Embryonic facial prominence (tissue), 1 donor: ENCODE data around the gene ATP6V0C.
A peak's percentile ranks its signal among the peaks of the same experiment; 100 is the strongest.

Experiments used
- DNase-seq: peaks from one replicate; pipeline ENCODE4 v3.0.0-alpha.2; 2016; ENCODE audit errors: extremely low spot score

ATP6V0C gene

GRCh38 chr16:2508722-2509400 lies 4.9 kb upstream of the ATP6V0C start:
- no peak for DNase-seq

DNA sequence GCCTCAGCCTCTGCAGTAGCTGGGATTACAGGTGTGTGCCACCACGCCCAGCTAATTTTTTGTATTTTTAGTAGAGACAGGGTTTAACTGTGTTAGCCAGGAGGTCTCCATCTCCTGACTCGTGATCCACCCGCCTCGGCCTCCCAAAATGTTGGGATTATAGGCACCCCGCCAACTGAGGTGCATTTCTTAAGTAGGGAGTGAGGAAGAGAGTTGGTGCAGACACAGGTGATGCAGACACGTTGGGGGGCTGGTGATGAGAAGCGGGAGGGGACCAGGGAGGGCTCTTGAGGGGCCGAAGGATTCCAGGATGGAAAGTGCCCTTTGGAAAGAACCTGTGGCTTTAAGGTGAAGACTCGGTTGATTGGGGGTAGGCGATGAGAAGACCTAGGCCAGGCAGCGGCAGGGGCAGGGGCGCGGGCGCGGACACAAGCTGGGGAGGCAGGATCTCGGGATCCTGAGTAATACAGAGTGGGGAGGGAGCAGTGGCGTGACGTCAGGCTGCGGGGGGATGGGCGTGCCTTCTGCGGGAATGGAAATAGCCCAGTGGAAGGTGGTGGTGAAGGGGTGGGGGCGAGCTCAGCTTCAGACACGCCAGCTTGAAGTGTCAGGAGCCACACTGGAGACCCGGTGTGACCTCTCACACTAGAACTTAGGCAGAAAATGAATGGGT lies 2.5 kb upstream of the ATP6V0C start:
- no peak for DNase-seq

- DNase-seq, result no peak
Observed at GRCh38 chr16:2511996-2512734, 1.6 kb upstream of the ATP6V0C start.

DNA sequence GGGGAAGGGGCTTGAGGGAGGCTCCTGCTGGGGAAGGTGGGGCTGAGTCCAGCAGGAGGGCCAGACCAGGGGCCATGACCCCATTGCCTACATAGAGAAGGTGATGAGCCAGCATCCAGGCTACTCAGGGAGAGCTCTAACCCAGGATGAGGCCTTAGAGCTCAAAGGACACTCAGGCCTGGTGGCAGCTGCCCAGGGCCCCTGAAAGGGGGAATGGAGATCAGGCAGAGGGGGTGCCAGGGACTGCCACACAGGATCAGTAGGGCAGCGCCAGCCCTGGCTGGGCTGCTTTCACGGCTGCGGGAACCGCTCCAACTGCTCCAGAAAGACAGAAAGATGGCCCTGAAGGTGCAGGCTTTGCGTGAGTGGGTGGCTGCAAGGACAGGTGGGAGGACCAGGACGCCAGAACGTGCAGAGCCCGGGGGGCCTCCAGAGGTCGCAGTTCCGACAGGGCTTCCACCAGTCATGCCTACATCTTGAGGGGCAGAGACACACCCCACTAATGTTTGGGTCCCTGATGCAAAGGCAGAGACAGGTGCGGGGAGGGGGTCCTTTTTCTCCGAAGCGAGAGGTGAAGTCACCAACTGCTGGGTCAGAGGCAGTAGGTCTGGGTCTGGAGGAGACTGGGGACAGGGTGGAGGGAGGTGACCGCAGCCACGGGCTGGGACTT lies 882 bp upstream of the ATP6V0C start:
- DNase-seq, result no peak

DNA sequence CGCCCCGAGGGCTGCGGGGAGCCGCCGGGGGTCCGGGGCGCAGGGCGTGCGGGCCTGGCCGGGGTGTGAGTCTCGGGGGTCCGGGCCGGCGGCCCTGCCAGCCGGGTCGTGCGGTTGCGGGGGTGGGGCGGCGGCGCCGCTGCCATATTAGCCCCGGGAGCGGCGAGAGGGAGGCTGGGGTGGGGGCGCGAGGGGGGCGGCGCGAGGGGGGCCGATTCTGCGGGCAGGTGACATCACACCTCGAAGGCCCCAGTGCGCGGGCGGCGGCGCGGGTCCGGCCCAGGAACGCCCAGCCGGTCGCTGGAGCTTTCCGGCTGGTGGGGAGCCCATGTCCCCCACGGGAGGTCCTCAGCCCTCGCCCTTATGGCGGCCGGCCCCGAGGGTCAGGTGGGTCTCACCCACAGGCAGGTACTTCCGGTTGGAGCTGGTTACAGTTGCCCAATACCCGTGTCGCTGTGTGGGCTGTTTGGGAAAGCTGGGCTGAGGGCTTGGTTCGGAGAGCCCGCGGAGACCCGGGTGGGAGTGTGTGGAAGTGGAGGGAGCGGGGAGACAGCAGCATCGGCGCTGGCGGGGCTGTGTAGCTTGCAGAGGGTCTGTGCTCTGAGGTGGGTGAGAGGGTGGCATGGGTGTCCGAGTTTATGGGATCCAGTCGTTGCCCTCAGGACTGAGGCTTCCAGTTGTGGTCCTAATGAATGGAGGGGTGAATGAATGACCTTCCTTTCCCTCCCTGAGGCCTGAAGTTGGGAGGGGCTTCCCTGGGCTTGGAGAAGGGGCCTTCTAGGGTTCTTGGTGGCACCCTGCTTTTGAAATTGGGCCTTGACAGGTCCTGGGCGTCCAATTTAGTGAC lies 804 bp downstream of the ATP6V0C start:
- DNase-seq, result no peak

- no peak for DNase-seq
Observed at GRCh38 chr16:2515180-2515851, 1.6 kb downstream of the ATP6V0C start.

- no peak for DNase-seq
Observed at GRCh38 chr16:2516391-2517240, 2.9 kb downstream of the ATP6V0C start.

DNA sequence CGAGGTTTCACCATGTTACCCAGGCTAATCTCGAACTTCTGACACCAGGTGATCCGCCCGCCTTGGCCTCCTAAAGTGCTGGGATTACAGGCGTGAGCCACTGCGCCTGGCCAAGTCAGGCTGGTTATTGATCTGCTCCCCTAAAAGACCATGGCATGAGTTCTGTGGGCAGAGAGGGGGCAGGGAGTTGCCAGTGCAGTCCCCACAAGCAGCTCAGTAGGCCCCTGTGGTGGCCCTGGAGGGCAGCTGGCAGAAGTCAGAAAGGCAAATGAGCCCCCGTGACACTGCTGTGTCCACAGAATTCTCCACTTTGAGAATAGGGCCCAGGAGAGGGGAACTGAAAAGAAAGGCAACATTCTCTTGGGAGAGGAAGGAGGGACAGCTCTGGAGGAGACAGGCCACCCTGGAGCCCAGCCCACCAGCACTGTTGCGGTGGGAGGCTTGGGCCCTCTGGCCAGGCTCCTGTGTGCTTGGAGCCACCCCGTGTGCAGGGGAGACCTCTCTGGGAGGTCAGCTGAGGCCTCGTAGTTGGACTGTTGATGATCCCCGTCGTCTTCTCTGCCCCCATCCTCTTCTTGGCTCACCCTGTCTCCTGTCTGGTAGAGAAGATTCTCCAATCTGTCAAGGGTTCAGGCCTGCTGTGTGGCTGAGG lies 4.3 kb downstream of the ATP6V0C start:
- DNase-seq, result no peak

DNA sequence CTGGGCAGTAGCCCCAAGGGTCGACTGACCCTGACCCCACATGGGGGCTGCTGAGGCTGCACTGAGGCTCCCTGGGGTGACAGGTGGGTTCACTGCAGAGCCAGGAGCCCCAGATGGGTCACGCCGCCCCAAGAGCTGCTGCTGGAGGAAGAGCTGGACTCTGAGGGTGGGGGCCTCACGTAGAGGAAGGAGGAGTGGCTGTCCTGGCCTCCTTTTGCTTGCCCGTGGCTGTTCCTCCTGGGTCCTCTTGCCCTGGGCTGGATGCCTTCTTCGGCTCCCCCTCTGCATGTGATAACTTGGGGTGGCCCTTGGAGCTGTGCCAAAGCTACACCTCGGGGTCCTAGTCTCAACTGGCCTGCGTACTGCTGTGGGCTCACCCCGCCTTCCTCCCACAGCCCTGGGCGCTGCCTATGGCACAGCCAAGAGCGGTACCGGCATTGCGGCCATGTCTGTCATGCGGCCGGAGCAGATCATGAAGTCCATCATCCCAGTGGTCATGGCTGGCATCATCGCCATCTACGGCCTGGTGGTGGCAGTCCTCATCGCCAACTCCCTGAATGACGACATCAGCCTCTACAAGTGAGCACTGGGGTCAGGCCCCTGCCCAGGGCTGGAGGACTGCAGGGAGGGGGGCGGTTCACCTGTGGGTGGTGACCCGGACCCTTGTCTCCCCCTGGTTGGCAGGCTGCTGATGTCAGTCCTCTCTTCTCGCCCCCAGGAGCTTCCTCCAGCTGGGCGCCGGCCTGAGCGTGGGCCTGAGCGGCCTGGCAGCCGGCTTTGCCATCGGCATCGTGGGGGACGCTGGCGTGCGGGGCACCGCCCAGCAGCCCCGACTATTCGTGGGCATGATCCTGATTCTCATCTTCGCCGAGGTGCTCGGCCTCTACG lies 5.3 kb downstream of the ATP6V0C start:
- no peak for DNase-seq

- DNase-seq, result no peak
Observed at GRCh38 chr16:2519711-2520080, 5.9 kb downstream of the ATP6V0C start.

DNA sequence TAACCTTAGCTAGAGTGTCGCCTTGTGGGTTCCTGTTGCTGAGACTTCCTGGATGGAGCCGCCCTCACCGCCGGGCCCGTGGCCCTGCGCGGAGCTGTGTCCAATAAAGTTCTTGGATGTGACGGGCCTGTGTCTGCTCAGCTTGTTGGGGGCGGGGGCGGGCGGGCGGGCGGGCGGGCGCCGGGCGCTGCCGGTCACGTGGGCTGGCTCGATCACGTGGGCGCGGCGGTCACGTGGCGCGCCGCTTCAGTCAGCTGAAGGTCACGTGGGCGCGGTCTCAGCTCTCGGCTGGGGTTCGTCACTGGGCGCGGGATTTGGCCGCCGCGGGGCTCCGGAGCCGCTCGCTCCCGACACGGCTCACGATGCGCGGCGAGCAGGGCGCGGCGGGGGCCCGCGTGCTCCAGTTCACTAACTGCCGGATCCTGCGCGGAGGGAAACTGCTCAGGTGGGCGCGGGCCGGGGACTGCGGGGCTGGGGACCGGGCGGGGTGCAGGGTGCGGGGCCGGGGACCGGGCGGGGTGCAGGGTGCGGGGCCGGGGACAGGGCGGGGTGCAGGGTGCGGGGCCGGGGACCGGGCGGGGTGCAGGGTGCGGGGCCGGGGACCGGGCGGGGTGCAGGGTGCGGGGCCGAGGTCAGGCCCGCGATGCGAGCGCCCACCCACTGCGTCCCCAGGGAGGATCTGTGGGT lies 6.5 kb downstream of the ATP6V0C start, which contains the start of gene AMDHD2:
TSS of gene AMDHD2 (plus strand) at position 275 of the 687 bp plus-strand sequence. CDS start at position 363, 88 bp downstream.
- peak; percentile 80 for DNase-seq

GRCh38 chr16:2520784-2521531 lies 7.2 kb downstream of the ATP6V0C start:
- DNase-seq, result no peak

GRCh38 chr16:2523801-2524231 lies 10.1 kb downstream of the ATP6V0C start:
- DNase-seq, result no peak

DNA sequence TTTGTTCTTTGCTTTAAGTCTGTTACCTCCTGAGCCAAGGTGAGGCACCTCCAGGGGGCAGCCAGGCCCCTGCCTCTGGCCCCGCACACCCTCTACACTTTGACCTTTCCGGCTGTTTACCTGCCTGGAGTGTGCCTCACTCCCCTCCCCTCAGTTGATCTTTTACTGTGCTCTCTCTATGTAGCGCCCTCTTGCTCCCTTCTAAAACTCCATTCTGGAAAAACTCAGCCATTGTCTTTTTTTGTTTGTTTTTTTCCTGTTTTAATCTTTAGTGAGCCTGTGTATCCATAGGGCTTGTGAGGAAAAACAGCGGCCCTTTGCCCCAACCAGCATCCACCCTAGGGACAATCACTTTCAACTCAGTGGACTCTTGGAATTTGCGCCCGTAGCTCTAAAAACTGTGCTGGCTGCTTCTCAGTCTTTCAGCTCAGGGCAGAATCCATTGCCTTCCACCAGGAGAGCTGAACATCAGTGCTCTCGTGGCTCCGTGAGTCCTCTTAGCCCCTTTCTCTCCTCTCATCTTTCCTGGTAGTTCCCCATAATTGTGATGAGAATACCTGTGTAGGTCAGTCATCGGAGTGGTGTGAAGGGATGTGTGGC lies 10.7 kb downstream of the ATP6V0C start:
- no peak for DNase-seq

DNA sequence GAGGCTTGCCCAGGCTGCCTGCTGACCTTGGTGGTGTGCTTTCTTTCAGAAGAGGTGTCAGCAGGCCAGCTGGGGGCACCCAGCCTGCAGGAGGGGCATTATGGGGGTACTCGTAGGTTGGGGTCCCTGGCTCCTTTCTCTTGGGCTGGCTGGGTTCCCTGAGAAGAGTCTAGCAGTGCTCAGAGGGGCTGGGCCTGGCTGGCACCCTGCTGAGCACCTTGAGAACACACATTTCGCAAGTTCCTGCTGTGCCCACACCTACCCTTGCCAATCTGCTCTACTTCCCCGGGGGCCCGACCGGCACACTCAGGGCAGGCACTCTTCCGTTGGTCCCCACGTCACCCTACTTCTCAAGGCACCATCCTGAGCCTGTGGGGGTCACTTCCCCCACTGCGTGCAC lies 12.4 kb downstream of the ATP6V0C start:
- DNase-seq, result no peak

DNA sequence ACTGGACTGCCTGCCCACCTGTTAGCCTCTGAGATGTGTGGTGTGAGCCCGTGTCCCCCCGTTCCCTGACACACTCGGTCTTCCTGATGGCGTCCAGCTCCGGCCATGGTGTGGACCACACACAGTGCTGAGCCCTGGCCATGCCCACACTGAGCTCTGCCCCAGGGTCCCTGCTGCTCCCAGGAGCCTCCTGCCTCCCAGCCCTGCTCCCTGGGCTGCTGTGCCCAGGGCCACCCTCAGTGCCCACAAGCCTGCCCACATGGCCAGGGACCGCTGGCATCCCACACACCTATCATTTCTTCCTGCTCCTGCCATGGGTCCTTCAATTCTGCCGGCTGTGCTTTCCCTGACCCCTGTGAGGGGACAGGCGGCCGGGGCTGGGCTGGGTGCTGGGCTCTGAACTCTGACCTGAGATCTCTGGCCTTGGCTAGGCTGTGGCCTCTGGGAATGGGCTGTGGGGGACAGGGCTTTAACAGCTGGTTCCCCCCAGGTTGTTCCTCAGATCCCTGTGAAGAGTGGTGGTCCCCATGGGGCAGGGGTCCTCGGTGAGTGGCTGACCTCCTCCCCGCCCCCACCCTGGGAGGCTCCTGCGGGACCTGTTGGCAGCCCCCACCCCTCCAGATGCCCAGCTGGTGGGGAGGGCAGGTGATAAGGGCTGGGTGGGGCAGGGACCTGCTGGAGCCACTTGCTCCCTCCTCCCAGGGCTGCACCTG lies 13.5 kb downstream of the ATP6V0C start:
- DNase-seq, result no peak
